GM18909 (cell line): ENCODE data around the gene TCEANC.
"Not testable (repeated sequence)": the region's sequence is repeated elsewhere in the genome, so short reads cannot be mapped to it uniquely, and the experiment has no call there.

ENCODE experiments used
- ATAC-seq: cut with Tn5 transposase; IDR thresholded peaks from one replicate; pipeline ENCODE4 v1.9.1; 2021; ENCODE audit warnings: mild to moderate bottlenecking; ENCODE audit not compliant: unreplicated experiment, poor library complexity

The TCEANC gene, protein sequence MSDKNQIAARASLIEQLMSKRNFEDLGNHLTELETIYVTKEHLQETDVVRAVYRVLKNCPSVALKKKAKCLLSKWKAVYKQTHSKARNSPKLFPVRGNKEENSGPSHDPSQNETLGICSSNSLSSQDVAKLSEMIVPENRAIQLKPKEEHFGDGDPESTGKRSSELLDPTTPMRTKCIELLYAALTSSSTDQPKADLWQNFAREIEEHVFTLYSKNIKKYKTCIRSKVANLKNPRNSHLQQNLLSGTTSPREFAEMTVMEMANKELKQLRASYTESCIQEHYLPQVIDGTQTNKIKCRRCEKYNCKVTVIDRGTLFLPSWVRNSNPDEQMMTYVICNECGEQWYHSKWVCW

DNA sequence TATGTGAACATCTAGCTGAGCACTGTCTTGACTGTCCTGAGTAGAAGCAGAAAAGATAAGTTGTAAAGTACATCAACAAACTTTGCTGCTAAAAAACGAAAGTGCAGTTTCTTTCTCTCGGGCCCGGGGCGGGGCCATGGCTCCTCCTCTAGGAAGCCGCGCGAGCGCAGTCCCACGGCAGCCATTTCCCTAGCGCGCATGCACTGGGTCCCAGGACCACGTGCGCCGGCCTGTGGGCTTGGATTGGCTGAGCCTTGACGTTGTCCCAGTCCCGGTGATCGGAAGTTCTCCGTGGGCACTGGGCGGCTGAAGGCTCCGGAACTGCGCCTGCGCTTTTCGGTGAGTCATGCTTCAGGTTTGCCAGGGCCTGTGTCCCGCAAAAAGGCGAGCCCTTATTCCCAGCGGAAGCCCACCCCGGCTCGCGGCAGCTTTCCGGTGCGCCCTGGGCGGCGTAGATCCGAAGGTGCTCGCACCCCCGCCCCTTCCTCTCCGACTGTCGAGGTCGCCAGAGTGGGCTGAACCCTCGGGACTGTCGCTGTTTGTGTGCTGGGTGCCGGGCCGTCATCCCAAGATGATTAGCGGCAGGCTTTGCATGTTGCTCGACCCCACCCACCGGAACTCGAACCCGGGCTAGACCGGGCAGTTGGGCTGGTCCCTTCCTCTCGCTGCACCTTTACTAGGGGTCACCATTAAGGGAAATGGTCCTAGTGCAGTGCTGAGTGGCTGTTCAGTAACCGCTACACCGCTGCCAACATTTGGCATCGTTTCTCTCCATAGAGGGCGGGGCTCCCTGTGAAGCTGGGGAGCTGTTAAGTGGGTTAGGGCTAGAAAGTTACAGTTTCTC, at the start of gene TCEANC:
TCEANC (plus strand) TSS at position 292 of the 844 bp plus-strand sequence. CDS start 9,368 bp downstream, outside the sequence.
- ATAC-seq: peak; percentile 97

DNA sequence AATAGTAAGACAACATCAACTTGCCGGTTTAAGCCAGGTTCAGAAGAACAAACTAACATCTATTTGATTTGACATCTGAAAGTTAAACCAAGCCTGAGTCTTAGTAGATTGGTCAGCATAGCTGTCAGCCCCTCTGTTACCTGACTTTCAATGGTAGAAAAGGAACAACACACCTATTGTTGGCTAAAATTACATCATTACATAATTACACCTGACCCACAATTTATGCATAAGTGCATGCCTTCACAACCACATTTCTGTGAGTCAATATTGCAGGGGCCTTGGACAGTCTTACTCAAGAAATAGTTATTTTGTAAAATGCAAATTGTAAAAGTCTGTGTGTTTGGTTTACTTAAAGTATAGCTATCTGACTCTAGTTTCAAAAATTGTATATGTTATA, 47.3 kb upstream of the TCEANC start:
- no peak for ATAC-seq

DNA sequence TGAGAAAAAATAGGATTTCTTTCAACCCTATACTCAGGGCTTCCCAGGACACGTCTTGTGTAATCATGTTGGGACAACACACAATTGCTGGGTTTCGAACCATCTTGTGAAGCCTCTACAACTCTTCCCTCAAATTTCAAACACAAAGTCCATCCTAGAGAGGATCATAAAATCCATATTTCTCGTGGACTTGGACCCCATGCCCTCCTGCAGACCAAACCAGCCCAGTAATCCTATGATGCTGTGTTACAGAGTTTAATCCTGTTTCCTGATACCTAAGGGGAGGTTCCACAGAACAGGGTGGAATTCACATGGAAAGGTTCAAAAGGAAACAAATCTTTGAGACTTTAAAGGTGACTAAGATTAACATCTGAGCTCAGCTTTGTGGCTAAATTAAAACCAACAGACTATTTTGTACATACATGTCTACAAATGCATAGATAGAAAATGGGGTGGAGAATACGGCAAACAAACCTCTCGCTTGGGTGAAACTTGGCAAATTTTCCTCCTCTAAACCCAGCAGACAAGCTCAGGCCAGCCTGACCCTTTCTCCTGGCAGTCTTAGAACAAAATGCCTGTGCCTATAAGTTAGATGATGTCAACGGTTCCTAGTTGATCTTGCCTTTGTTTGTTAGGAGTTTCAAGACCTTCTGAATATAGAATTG, 45.5 kb upstream of the TCEANC start:
- ATAC-seq: no peak

DNA sequence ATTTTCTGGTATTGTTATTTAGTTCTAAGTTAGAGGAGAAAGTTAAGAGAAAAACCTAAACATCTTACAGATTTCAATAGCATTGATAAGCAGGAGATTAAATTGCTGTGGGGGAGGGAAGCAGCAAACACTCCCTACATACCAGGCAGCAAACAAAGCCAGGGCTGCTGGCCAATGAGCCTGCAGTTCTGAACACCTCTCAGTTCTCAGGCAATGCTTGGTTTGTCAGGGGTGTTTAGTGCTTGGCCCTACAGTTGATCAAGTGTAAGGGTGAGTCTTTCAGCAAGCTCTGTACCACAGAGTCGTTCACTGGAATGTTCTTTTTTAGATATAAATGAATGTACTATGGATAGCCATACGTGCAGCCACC, 45.0 kb upstream of the TCEANC start:
- ATAC-seq: no peak

DNA sequence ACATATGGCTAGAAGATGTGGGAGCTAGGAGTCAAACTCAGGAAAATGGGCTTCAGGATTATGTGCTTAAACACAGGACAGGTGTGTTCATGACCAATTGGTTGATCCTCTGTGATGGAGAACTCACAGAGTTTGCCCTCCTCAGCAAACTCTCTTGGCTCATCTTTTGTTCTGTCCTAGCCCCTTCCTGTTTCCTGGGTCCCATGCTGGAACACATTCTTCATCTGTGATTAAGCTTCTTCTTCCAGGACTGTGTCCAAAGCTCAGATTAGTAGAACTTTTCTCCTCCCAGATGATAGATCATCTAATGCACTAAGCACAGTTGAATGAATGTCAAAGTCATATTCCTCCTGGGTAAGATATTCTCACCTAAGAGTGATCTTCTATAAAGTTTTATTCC, 38.8 kb upstream of the TCEANC start:
- no peak for ATAC-seq

DNA sequence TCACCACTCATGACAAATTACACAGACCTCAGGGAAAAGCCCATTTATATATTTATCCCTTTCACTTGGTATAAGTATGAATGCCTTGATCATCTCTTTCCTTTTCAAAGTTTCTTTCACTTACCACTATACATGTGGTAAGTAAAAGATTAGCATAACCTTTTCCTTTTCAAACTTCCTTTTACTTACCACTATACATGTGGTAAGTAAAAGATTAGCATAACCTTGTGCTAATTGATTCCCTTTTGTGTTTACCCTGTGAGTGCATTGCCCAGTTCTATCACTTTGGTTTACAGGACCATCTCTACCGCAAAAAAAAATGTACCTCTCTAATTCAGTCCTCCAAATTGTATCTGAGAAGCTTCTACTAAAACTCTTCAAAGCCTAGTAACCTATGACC, 32.7 kb upstream of the TCEANC start:
- ATAC-seq: no peak

DNA sequence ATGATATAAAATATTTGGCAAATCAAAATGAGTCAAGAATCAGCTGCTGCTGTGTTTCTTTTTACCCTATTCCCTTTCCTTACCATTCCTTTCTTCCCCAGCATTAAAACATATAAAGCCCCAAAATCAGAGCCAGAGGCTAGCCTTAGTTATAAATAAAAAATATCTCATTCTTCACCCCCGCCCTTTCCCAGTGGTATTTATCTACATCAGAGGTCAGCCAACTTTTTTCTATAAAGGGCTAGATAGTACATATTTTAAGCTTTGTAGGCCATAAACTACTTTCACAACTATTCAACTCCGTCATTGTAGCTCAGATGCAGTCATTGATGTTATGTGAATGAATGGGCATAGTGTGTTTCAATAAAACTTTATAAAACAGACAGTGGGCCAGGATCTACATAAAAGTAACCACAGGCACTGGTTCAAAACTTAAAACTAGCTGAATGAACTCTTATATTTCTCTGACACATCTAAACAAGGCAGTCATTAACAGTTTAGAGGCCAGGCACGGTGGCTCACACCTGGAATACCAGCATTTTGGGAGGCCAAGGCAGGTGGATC, 30.5 kb upstream of the TCEANC start:
- no peak for ATAC-seq

DNA sequence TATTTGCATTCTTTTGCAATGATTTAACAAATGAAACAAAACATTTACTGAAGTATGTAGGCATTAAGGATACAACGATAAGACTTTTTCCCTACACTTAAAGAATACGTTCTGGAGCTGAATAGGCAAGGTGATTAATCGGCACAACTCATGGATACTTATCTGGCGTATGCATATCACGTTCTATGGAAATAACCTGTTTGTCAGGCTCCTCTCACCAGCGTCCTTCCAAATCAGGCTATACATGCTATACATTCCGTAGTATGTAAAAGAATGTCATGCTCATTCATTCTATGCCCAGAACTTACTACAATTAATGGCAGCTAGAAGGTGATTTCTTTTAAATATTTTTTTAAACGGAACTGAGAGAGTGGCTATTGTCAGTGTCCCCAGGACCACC, 25.6 kb upstream of the TCEANC start:
- no peak for ATAC-seq

DNA sequence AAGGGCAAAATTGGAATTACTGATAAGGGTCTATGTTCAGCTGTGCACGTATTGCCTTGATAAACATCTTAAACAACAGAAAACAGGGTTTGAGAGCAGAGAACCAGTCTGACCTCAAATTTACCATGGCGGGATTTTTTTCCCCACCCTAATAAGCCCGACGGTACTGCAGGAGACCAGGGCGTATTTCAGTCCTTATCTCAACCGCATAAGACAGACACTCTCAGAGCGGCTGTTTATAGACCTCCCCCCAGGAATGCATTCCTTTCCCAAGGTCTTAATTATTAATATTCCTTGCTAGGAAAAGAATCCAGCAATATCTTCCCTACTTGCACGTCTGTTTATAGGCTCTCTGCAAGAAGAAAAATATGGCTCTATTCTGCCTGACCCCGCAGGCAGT, 15.7 kb upstream of the TCEANC start:
- not testable (repeated sequence) for ATAC-seq

DNA sequence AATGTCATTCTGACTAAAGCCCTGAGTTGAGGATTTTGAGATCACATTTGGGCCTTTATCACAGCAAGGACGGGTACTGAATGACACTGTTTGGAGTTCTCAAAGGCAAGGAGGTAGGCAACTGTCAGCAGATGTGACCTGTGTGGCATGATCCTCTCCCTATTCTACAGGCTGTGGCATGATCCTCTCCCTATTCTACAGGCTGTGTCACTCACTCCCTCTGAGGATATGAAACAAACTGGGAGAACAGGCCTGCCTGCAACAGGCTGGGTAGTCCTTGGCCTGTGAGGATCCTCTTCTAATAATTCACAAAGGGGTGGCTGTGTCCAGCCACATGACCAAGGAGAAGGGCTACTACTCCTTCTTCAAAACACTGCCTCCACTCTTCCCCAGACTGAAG, 14.9 kb upstream of the TCEANC start:
- ATAC-seq: no peak

DNA sequence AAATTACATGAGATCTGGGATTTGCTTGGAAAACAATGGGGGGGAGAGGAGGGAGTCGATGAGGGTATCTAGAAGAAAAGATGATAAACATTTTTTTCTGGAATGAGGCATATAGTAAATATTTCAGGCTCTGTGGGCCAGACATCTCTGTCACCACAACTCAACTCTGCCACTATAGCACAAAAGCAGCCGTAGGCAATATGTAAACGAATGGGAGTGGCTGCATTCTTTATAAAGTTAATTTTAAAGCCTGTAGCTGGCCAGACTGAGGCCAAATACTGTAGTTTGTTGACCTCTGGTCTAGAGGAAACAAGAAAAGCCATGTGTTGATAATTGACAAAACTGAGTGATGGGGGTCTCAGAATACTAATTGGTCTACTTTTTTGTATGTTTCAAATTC, 14.1 kb upstream of the TCEANC start:
- ATAC-seq: no peak

DNA sequence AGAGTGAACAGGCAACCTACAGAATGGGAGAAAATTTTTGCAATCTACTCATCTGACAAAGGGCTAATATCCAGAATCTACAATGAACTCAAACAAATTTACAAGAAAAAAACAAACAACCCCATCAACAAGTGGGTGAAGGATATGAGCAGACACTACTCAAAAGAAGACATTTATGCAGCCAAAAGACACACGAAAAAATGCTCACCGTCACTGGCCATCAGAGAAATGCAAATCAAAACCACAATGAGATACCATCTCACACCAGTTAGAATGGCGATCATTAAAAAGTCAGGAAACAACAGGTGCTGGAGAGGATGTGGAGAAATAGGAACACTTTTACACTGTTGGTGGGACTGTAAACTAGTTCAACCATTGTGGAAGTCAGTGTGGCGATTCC, 11.3 kb upstream of the TCEANC start:
- ATAC-seq: not testable (repeated sequence)

DNA sequence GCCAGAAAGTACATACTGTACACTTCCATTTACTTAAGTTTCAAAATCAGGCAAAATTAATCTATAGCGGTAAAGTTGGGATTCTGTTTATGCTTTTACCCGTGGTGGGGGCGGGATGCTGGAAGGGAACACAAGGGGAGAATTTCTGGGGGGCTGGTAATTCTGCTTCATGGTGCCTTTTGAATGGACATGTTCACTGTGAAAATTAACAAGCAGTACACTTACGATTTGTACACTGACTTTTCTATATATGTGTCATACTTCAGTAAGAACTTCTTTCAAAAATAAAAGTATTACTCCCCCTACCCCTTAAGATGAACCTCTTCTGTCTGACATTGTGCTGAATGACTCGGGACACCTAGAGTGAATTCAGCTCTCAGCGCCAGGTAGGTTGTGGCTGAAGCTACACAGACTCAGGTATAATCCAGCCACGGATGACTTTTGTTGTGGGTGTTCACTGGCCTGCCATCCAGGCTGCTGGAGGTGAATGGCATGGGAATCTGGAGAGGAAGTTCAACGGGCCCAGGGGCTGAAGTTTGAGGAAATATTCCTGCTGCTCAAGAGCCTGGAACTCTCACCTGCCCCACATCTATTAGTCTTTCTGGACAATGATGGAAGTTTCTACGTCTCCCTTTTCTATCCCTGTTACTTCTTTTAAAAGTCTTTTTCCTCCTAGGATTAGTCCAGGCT, 7.3 kb upstream of the TCEANC start:
- no peak for ATAC-seq

DNA sequence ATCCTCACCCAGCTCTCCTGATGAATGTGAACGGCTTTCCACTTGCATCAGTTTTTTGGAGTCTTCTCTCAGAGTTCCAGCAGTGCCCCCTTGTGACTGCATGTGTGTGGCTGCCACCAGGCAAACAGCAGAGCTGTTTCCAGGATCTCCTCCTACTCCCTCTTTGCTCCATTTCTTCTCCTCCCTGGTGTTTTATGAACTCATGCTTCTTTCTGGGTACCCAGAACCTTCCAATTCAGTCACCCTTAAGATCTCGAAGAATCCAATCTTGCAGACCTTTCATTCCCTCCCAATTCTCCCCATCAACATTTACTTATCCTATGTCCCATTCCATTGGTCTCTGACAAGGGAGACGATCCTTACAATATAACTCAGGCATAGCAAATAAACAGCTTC, 6.8 kb upstream of the TCEANC start:
- ATAC-seq: no peak

DNA sequence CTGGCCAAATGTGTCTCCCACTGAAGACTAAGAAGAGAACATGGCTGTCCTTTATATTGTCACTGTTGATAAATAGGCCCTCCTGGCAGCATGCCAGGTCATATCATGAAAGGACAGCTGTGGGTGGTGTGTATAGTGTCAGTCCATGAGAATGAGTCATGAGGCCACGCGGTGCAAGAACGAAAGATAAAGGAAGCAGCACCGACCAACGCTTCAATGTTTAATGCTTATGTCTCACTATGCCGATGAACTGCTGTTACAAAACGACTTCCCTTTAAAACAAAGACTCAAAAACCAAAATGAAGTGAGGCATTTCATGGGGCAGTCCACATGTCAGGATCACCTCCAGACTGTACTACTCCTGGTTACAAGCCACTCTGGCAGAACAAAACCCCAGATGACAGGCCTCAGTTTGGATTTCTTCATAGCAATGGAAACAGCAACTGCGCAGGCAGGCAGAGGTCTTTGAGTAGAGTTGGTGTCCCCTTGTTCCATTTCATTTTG, 5.2 kb upstream of the TCEANC start:
- ATAC-seq: no peak

DNA sequence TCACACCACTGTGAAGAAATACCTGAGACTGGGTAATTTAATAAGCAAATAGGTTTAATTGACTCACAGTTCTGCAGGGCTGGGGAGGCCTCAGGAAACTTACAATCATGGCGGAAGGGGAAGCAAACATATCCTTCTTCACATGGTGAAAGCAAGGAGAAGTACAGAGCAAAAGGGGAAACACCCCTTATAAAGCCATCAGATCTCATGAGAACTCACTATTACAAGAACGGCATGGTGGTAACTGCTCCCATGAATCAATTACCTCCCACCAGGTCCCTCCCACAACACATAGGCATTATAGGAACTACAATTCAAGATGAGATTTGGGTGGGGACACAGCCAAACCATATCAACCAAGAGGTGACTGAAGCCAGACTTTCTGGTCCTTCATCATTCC, 4.6 kb upstream of the TCEANC start:
- ATAC-seq: not testable (repeated sequence)

DNA sequence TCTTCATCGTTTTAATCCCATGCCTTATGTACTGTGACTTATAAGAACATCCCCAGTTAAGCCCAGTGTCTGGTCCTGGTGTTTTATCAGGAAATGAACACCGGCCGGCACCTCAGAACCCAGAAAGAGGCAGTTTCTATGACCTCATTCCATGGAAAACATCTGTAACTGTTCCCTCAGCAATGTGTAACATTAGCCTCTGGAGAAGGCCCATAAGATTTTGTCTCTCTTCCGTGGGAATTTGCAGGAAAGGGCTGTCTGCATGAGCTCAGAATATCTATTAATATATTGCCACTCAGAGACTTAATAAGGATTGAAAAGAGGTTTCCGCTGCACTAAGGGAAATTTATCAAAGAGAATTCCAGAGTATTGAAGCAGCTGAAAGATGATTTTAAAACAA, 3.1 kb upstream of the TCEANC start:
- no peak for ATAC-seq

DNA sequence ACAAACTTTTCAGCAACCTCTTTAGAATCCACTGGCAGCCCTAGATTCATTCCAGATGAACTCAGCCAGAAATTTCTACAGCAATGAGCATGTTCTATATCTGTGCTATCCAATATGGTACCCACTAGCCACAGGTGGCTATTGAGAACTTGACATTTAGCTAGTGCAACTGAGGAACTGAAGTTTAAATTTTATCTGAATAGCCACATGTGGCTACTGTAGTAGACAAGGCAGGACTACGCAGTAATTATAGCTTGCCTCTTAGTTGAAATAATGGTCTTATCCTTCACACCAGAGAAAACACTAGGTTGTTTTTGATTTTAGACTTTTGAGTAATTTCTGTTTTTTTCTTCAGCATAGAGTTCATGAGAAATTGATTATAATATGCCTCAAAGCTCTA, 2.6 kb upstream of the TCEANC start:
- no peak for ATAC-seq

DNA sequence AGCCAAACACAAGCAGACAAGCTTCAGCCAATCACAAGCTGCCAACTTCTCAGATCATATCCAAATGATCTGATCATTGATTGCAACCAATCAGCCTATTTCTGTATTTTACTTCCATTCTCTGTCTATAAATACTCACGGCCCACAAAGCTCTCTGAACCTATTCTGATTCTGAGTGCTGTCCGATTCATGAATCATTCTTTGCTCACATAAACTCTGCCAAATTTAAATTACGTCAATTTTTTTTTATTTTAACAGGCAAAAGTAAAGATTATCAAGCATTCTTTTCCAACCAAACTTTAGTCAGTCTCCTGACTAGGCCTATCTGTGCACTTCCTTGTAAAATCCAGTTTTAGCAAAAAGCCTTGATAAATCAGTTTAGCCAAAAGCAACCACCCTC, 1.8 kb upstream of the TCEANC start:
- no peak for ATAC-seq

DNA sequence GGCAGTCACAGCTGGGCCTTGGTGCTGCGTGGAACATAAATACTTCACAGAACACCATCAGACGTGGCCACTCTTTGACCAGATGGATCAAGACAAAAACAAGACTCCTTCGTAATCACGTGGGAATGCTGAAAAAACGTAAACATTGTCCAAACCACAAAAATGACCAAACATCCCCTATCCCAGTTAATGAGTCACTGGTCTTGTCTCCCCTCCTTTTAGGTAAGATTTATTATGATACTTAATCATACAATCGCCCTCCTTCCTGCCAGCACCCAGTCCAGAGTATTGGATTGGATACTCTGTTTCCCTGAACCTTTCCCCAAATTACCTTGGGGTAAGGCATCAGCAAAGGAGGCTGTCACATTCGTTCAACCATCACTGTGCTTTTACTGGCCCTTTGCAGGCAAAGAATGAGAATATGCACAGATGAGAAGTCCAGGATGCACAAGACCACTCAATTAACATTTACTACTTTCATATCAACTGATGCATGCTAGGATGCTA, 601 bp upstream of the TCEANC start:
- ATAC-seq: no peak
